Measurements from ENCODE around the gene DMRTA2. TPM values are rescaled to one million over a fixed set of nuclear protein-coding genes. Genes with fewer than 3 reads are reported as not detected.
A peak's percentile ranks its signal among the peaks of the same experiment; 100 is the strongest.

DMRTA2 gene
- total RNA-seq, 4 donors from 2014 or later: not detected

GRCh38 chr1:50425376-50426107 is 2.3 kb upstream of the DMRTA2 start:
- H3K27ac ChIP-seq (replicated peaks in 1 of 4): no peak overlapping the region
- TF ChIP-seq EP300 (IDR thresholded peaks at IDR 0.05) (no peak), POLR2A (IDR thresholded peaks at IDR 0.05; ENCODE audit: low read depth) (no peak), CTCF (IDR thresholded peaks at IDR 0.05) (no peak), POLR2AphosphoS5 (IDR thresholded peaks at IDR 0.05) (no peak)
- no peaks in the 10 kb centered on the region for H3K36me3 ChIP-seq
- WGBS: 9% methylated on average over 30 of the region's 34 CpGs
- no peaks in the 10 kb centered on the region for H3K9me3 ChIP-seq
- H3K4me3 ChIP-seq: peak overlapping the region in 3 of 4 donors; percentile 41 to 52 (median 44)
- peaks cover 0 to 100% (median 94%) of the 10 kb centered on the region in 4 donors for H3K27me3 ChIP-seq
- DNase-seq (ENCODE audit: extremely low spot score): no peak
- H3K4me1 ChIP-seq: peaks cover 33 to 80% (median 67%) of the 10 kb centered on the region in 4 donors
- intact Hi-C loops (cut with DNase I): no loop called here

GRCh38 chr1:50424884-50425375 is 1.7 kb upstream of the DMRTA2 start:
- whole genome bisulfite sequencing: 9% methylated on average over 24 of the region's 40 CpGs
- DNase-seq (ENCODE audit: extremely low spot score): no peak
- TF ChIP-seq CTCF (IDR thresholded peaks at IDR 0.05): no peak
- TF ChIP-seq EP300 (IDR thresholded peaks at IDR 0.05): no peak
- no peak for TF ChIP-seq POLR2A (IDR thresholded peaks at IDR 0.05; ENCODE audit: low read depth)
- TF ChIP-seq POLR2AphosphoS5 (IDR thresholded peaks at IDR 0.05): no peak
- Histone ChIP-seq H3K27me3 (peaks cover 0 to 100% (median 94%) of the 10 kb centered on the region in 4 donors), H3K27ac (replicated peaks in 1 of 4) (no peak overlapping the region), H3K9me3 (no peaks in the 10 kb centered on the region), H3K4me3 (peak overlapping the region; percentile 41 to 52 (median 44)), H3K36me3 (no peaks in the 10 kb centered on the region), H3K4me1 (peaks cover 30 to 82% (median 73%) of the 10 kb centered on the region in 4 donors)
- intact Hi-C loops (cut with DNase I): no loop called here

GRCh38 chr1:50424045-50424883 is 1.0 kb upstream of the DMRTA2 start:
- Histone ChIP-seq H3K4me3 (peak overlapping the region; percentile 41 to 52 (median 44)), H3K9me3 (no peaks in the 10 kb centered on the region), H3K36me3 (no peaks in the 10 kb centered on the region), H3K27me3 (peaks cover 0 to 100% (median 94%) of the 10 kb centered on the region in 4 donors), H3K27ac (replicated peaks in 1 of 4) (no peak overlapping the region), H3K4me1 (peaks cover 33 to 89% (median 78%) of the 10 kb centered on the region in 4 donors)
- 5% methylated on average over 35 of the region's 35 CpGs for WGBS
- intact Hi-C loops (cut with DNase I): no loop called here
- TF ChIP-seq POLR2AphosphoS5 (IDR thresholded peaks at IDR 0.05) (no peak), POLR2A (IDR thresholded peaks at IDR 0.05; ENCODE audit: low read depth) (no peak), EP300 (IDR thresholded peaks at IDR 0.05) (no peak)
- peak; percentile 64 for DNase-seq (ENCODE audit: extremely low spot score)

GRCh38 chr1:50423670-50424000 is 392 bp upstream of the DMRTA2 start:
- 0% methylated on average over 7 of the region's 23 CpGs for WGBS
- Histone ChIP-seq H3K4me1 (peaks cover 36 to 95% (median 84%) of the 10 kb centered on the region in 4 donors), H3K4me3 (peak overlapping the region; percentile 41 to 52 (median 44))

More at GRCh38 chr1:50423670-50424000, 392 bp upstream of the DMRTA2 start:
- Histone ChIP-seq H3K27me3 (peaks cover 0 to 100% (median 92%) of the 10 kb centered on the region in 4 donors), H3K36me3 (no peaks in the 10 kb centered on the region), H3K27ac (replicated peaks in 1 of 4) (no peak overlapping the region), H3K9me3 (no peaks in the 10 kb centered on the region)
- DNase-seq (ENCODE audit: extremely low spot score): peak; percentile 85
- intact Hi-C loops (cut with DNase I): no loop called here
- TF ChIP-seq CTCF (IDR thresholded peaks at IDR 0.05): no peak
- no peak for TF ChIP-seq EP300 (IDR thresholded peaks at IDR 0.05)
- no peak for TF ChIP-seq POLR2A (IDR thresholded peaks at IDR 0.05; ENCODE audit: low read depth)
- TF ChIP-seq POLR2AphosphoS5 (IDR thresholded peaks at IDR 0.05): no peak

Measured in esophagus muscularis mucosa (tissue), 4 donors.